Activated T-helper 1 cell treated with anti-CD3 and anti-CD28 coated beads, Interleukin-2, amount 50 U/mL, for 16 hours (primary cell): ENCODE results near the gene LRIG2.
"Not testable (repeated sequence)": the region's sequence is repeated elsewhere in the genome, so short reads cannot be mapped to it uniquely, and the experiment has no call there.

ENCODE experiments used
- DNase-seq, 2 donors: peaks; one replicate each; pipeline ENCODE4 v3.0.0-alpha.2; 2020; ENCODE audit warnings: low read depth in 1 of 2, low spot score in 1 of 2

The LRIG2 gene

DNA sequence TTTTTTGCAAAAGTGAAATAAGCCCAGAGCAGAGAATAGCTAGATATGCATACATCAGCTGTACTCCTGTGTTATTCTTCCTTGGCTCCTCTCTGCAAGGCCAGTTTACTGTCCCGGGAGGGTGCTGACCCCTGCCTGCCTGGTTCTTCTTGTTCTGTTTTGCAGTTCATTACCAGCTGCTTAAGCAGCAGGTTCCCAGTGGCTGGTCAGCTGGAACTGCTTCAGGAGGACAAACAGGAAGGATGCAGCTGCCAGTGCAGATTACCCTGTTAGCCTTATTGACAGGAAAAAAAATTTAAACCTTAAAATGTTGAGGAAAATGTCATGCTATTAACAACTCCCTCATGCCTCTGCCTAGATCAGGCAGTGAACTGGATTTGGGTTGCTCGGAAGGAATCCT, 16.0 kb upstream of the LRIG2 start:
- no peak for DNase-seq

DNA sequence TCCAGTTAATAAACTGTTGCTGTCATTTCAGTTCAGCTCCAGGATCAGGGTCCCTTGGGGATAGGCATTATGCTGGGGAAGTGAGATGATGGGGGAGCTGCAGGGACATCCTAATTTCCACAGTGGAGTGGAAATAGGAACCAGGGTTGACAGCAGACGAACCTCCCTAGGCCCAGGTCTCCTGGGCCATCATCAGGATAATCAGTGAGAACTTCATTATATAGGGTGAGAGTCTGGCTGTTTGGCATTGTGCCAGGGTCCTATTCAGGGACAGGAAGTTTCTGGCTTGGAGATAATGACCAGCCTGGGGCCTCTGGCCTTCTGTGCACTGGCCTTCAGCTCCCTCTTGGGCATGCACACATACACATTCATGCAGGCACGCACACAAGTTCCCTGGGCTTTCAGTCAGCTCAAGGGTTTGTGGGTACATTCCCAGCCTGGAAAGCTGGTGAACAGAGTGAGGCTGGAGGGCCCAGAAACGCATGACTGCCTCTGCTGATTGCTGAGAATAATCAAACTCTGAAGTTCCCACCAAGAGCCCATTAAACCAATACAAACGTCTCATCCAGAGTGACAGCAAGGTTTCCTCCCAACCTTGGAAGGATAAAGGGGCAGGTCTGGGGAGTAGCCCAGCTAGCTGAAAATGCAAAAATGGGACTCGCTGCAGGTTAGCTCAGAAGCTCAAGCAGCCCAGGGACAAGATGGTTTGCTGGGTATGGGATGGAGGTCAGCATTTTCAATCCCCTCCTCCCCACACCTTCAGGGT, 13.9 kb upstream of the LRIG2 start:
- DNase-seq: no peak

DNA sequence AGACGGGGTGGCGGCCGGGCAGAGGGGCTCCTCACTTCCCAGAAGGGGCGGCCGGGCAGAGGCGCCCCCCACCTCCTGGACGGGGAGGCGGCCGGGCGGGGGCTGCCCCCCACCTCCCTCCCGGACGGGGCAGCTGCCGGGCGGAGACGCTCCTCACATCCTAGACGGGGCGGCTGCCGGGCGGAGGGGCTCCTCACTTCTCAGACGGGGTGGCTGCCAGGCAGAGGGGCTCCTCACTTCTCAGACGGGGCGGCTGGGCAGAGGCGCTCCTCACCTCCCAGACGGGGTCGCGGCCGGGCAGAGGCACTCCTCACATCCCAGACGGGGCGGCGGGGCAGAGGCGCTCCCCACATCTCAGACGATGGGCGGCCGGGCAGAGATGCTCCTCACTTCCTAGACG, 9.5 kb upstream of the LRIG2 start:
- DNase-seq: not testable (repeated sequence)

DNA sequence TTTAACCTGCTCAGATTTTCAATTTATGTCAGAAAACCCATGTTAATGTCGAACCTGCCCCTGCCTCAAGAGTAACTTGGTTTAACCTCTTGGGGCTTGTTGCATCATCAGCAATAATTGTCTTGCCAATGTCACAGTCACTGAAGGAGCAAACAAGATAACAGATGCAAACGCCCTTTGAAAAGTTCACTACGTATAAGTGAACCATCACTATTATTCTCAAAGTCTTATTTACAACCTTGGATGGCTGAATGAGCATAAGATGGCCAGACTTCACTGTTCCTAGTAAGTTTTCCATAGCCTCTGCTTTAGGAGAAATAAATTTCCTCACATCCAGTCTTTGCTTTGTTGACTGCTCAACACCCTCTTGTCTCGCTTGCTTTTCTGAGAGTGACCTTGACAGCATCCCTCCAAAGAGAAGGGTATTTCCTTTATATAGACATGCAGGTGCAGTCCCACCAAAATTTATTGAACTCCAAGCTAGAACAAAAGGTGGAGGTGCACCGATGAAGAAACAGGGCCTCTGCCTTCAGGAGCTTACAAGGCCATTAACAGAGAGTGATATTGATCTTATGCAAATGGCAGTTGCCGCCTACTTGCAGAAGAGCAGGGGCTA, 749 bp upstream of the LRIG2 start:
- DNase-seq: no peak

DNA sequence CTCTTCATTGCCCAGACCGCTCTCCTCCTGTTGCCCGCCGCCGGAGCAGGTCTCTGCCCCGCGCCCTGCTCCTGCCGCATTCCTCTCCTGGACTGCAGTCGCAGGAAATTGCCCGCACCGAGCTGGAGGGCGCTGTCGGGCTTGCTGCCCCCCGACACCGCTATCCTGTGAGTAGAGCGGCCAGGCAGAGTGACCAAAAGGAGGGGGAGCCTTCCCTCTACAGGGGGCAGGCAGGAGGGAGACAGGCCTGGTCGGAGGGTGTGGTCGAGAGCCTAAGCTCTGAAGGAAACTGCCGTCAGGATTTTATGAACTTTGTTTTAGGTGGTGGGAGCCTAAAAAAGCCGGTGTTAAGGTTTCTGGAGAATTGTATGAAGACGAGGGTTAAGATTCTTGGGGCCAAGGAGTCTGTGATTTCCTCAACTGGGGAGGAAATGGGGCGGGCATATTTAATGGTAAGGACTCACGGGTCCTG, 517 bp downstream of the LRIG2 start:
- DNase-seq: no peak

DNA sequence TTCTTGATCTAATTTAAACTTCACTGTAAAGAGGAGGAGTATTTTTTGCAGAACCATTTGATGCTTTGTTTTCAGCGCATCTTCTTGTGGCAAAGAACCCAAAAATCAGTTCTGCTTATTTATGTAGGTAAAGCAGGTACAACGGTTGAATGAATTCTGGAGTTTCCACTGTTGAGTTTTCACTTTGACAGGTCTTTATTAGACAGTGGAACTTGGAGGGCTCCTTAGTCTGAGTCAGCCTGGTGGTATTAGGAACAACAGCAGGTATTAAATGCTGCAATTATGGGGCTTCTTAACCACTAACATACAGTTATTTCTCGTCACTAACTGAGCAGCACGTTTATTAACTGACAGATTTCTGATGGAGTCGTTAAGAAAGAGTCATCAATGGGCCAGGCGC, 1.2 kb downstream of the LRIG2 start:
- no peak for DNase-seq

DNA sequence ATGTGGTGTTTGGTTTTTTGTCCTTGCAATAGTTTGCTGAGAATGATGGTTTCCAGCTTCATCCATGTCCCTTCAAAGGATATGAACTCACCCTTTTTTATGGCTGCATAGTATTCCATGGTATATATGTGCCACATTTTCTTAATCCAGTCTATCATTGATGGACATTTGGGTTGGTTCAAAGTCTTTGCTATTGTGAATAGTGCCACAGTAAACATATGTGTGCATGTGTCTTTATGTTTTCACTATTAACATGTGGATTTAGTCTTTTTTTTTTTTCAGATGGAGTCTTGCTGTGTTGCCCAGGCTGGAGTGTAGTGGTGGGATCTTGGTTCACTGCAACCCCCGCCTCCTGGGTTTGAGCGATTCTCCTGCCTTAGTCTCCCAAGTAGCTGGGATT, 5.0 kb downstream of the LRIG2 start:
- DNase-seq: not testable (repeated sequence)

DNA sequence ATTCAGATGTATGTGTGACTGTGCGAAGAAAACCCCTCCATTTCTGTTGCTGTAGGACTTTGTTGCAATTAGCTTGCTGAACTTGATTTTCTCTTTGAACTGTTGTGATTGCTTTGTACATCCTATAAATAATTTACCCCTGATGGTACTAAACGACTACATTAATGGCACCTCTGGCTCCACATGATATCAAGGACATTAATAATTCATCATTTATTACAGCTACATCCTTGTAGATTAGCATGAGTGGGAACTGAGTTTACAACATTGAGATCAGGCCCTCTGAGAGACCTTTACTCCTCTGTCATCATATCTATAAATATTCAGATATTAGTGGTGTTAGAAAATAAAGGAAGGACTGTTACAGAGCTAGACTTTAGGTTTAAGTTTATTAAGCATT, 13.5 kb downstream of the LRIG2 start:
- DNase-seq: no peak

DNA sequence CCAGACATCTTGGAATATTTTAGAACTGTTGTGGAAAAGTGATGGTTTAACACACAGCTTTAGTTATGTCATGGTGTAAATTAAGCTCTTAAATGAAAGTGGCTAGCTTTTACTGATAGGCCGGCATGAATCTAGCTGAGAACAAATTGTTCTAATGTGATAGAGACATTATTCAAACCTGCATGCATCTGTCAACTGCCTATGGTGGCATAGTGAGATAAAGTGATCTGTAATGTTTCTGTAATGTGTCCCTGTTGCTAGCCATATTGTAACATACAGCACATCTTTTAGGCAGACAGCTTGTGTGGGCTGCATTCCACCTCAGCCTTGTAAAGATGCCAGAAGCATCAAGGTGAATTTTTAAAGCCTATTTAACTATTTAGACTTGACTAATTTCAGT, 16.0 kb downstream of the LRIG2 start:
- no peak for DNase-seq

DNA sequence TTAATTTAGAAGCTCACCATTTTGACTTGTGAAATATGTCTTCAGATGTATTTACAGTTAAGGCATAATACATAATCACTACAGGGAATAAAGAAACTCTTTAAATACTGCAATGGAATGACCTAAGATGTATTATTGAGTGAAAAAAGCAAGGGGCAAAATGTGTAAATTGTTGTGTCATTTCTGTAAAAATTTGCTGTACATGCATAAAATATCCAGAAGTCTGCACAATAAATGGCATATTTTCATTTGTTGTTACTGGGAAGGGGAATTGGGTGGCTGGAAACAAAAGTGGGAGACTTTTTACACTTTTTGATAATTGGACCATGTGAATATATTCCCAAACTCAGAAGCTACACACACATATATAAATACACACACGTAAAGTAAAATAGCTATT, 17.1 kb downstream of the LRIG2 start:
- no peak for DNase-seq

DNA sequence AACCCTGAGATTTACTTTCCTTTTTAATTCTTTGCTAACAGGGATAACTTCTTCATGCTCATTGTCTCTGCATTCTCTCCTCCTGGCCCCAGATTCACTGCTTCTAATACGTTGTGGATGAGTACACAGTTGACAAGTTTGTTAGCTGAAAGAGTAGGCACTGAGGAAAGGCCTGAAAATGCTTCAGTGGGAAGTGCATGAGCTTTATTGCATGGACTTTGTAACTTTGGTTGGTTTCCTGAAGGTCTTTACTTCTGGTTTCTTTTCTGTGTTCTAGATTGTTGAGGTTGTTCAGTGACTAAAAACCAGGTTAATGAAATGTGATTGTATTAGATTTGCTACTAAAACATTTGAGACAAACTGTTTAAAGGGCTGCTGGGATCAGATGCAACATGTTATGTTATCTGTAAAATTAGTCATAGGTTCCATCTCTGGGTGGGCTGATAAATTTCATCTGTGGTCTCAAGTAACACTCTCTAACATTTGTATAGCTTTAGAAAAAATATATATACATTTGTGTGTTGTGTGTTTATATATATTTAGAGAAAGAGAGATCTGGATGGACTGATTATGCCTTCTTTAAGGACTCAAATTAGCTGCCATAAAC, 19.1 kb downstream of the LRIG2 start:
- DNase-seq: no peak

DNA sequence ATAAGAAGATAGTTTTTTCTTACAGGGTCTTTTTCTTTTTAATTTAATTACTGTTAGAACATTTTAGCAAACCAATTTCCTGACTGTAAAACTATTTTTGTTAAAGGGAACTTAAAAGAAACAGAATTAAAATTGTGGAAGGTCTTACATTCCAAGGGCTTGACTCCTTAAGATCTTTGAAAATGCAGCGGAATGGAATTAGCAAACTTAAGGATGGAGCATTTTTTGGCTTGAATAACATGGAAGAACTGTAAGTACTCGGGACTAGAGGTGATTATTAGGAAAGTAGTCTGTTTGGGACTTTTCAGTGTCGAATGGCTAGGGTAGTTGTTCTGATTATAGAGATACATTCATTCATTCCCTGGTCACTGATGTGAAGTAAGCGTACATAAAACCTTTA, 21.5 kb downstream of the LRIG2 start:
- DNase-seq: no peak

DNA sequence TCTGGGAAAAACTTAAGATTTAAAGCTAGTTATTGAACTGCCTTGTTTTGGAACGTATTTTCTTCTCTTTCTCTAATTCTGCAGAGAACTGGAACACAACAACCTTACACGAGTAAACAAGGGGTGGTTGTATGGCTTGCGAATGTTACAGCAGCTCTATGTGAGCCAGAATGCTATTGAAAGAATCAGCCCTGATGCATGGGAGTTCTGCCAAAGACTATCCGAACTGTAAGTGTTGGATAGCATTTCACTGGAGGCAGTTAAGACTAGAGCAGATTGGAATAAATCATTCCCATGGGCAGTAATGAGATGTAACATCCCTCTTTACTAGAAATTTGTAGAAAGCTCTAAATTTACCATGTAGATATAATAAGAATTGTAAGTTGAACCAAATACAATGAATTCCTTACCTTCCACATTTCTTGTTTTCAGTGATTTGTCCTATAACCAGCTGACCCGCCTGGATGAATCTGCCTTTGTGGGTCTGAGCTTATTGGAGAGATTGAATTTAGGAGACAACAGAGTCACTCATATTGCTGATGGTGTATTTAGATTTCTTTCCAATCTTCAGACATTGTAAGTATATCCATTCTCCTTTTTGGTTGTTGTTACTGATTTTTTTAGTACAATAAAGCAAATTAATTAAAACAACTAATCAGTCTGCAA, 22.9 kb downstream of the LRIG2 start:
- DNase-seq: no peak

DNA sequence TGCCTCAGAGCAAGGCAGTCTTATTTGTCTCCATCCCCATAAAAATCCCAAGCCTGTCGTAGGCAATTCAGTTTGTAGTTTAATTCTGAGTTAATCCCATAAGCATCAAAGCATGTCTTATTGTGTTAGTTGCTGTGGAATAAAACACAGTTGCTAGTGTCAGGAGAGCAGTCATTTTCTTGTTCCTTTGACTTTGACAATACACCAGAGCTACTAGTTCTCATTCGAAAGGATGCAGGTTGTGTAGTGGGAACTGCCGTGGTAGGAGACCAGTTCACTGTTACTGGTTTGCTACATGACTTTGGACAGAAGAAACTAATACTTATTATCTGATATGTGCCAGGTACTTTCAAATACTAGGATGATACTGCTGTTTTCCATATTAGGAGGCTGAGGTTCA, 23.5 kb downstream of the LRIG2 start:
- DNase-seq: no peak

DNA sequence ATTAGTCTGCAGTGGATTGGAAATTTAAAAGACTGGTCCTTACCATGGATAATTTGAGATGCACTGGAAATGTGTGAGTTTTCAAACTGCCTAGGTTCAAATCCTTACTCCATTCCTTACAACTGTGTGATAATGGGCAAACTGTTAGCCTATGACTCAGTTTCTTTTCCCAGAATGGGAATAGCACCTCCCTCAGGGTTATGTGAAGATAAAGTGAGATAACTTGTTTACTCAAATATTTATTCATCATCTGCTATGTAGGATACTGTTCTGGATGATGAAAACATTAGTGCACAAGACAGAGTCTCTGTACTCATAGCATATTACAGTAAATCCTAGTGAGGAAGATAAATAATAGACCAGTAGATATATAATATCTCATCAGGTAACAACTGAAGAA, 28.6 kb downstream of the LRIG2 start:
- DNase-seq: no peak

DNA sequence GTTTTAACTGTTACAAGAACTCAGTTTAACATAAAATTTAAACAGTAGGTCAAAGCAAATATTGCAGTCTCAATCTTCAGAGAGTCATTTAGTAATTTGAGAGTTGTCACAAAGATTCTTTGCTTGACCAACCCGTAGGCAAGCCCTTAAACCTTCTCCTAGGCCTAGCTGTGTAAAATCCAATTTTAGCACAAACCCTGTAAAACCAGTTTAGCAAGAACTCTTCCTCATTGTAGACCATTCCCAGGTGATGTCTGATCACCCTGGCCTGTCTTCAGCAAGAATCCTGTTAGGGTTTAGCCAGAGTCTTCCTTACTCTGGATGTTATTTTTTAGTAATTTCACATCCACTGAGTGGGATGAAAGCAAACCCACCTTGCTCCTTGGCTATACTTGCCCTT, 30.1 kb downstream of the LRIG2 start:
- DNase-seq: no peak

DNA sequence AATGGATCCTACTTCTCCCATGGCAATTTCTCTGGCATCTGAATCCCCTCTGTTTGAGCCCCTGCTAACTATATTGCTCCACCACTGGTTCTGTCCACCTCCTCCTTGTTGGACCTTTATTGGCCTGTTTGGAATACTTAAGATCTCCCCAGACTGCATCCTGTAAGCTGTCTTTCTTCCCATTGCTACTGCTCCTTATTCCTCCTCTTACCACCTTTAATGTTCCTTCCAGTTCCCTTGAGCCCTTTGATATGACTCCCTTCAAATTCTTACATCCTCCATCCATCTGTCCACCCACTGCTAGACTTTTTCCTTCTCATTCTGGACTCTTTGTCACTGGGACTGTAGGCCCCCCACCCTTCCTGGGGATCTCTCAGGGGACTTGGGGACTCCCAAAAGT, 31.0 kb downstream of the LRIG2 start:
- no peak for DNase-seq

DNA sequence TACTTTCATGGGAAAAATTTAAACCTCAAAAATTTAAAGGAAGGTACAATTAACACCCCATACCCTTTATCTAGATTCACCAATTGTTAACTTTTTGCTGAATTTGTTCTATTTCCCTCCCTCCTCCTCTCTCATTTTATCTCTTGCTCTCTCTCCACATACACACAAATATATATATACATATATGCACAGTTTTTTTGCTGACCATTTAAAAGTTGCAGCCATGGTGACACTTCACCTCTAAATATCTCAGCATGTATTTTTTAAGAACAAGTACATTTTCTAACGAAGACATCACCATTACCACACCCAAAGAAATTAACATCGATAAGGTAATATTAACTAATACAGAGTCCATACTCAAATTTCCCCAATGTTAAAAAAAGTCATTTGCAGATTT, 33.9 kb downstream of the LRIG2 start:
- DNase-seq: no peak

DNA sequence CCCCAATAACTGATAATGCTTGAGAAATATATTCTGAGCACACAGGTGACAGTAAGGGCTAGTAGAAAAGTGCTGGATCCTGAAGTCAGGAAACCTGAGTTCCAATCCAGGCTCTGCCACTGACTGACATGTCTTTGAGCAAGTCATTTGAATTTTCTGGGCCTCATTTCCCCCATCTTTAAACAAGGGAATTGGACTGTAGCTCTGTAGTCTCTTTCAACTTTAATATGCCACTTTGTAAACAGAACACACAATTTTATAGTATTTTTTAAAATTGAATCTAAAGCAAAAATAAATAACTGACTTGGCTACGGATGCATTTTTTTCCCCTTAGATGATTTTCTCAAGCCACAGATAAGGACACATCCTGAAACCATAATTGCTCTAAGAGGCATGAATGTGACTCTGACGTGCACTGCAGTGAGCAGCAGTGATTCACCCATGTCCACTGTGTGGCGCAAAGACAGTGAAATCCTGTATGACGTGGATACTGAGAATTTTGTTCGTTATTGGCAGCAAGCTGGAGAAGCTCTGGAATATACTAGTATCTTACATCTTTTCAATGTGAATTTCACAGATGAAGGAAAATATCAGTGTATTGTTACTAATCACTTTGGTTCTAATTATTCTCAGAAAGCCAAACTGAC, 37.0 kb downstream of the LRIG2 start:
- no peak for DNase-seq

DNA sequence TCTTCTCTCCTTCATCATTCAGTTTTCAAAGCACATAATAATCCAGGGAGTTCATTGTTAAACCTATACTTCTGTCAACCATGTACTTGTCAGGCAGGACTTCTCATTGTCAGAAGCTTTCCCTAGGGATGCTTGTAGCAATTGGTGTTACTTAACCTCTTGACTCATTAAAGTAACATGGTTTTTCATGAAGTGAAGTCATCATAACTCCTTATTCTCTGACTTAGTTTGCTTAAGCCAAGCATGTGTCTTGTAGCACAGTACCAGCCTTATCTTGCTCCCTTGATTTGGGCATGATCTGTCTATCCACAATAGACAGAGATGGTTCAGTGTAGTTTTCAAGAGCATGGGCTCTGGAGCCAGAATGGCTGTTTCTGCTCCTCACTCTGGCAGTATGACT, 45.3 kb downstream of the LRIG2 start:
- DNase-seq: no peak

DNA sequence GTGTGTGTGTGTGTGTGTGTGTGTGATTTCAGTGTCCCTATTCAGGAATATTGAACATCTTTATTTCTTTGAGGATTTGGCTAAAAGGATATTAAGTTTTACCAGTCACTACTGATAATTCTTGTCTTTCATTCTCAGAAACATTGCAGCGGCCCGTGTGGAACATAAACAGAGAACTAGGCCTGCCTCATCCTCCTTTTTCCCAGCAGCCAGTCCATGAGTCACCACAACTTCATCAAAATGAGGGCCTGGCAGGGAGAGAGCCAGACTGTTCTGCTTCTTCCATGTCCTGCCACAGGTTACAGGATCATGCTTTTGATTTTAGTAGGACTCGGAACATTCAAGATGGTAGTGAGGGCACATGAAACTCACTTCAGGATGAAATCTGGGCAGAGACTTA, 50.7 kb downstream of the LRIG2 start:
- DNase-seq: no peak

DNA sequence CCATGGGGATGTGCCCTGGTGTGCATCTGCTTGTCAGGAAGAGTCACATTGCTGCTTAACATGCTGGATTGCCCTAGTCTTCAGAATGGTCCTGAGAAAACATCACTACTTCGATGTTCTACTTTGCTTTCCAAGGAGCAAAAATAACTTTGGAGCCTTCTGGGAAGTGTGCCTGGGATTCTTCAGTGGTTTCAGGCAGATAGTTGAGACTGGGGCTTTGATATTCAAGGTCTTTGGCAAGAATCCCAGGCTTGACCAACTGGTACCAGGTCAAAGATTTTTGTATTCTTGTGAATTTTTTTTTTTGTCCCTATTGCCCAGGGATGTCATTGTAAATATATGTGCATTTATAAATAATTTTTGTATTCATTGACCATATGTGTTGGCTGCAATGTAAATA, 51.4 kb downstream of the LRIG2 start:
- no peak for DNase-seq
